Right lobe of liver (tissue), 6 donors: ENCODE data around the gene CLMN. TPM values are rescaled to one million over a fixed set of nuclear protein-coding genes. Genes with fewer than 3 reads are reported as not detected.

Experiments used
- ATAC-seq, 4 donors: fragments of 200-7000 bp; cut with Tn5 transposase; one replicate each; pipeline ENCODE4 v1.9.1; 2020; ENCODE audit warnings: mild to moderate bottlenecking in 4 of 4, moderate library complexity in 4 of 4
- DNase-seq, 3 donors: peaks; one replicate each; pipeline ENCODE4 v3.0.0-alpha.2; 2020
- H3K27ac ChIP-seq, 3 donors: fragments of 200-600 bp; one replicate each; pipeline ENCODE4 v1.8.0; 2022
- H3K27me3 ChIP-seq, 2 donors: fragments of 200-600 bp; one replicate each; pipeline ENCODE4 v1.8.0; 2022
- H3K36me3 ChIP-seq, 4 donors: fragments of 200-600 bp; sonication (generic) in 1 of 4; one replicate each; pipeline versions ENCODE4 v1.5.1 to v1.8.0; 2017 to 2022; ENCODE audit warnings: control low read depth in 1 of 4
- H3K4me1 ChIP-seq, 4 donors: fragments of 200-600 bp; sonication (generic) in 1 of 4; one replicate each; pipeline versions ENCODE4 v1.5.1 to v1.8.0; 2017 to 2022; ENCODE audit warnings: control low read depth in 1 of 4
- H3K4me3 ChIP-seq, 3 donors: fragments of 200-600 bp; one replicate each; pipeline ENCODE4 v1.8.0; 2022
- H3K9me3 ChIP-seq, 4 donors: fragments of 200-600 bp; sonication (generic) in 1 of 4; one replicate each; pipeline versions ENCODE4 v1.5.1 to v1.8.0; 2017 to 2022; ENCODE audit warnings: control low read depth in 1 of 4
- POLR2A ChIP-seq: fragments of 450-650 bp; IDR thresholded peaks from one replicate; pipeline ENCODE4 v1.6.1; 2017; ENCODE audit warnings: antibody characterized with exemption, mild to moderate bottlenecking
- WGBS: methylation state at CpG from one replicate; pipeline ENCODE4 v1.1.6; 2018; ENCODE audit warnings: low coverage, low lambda C conversion rate; ENCODE audit not compliant: insufficient coverage; ENCODE audit errors: missing lambda C conversion rate; 5-methylcytosine and 5-hydroxymethylcytosine counted together
- intact Hi-C, 2 donors: fragments of 100-400 bp; cut with DNase I; formaldehyde crosslinking; loops; one replicate each; pipeline versions ENCODE4 v1.11.2 to v1.14.1; 2022
- long read RNA-seq: library from polyadenylated mRNA; unstranded; transcript quantifications from one replicate; pipeline ENCODE4 v2.0.0, GENCODE V29; 2019
- total RNA-seq, 6 experiments: library from RNA; depleted of rRNA in 2 of 6; stranded (reverse); fragments of >200 nt in 2 of 6; fragmentation: NEBNext Ultra II Directional in 3 of 6; extraction: Animal tissue kit (Norgen Biotek cat#: 25700) in 3 of 6; gene quantifications; one replicate each; pipeline versions ENCODE4 v1.1.0 to v1.2.4, GENCODE V29; 2016 to 2023
- TF ChIP-seq, protein P1 (sequence below), 4 donors: fragments of 200-600 bp in 3 of 4; fragments of 450-650 bp in 1 of 4; IDR thresholded peaks; one replicate each; pipeline versions ENCODE4 v1.5.1 to v1.8.0; 2016 to 2022; ENCODE audit warnings: antibody characterized with exemption in 4 of 4, mild to moderate bottlenecking in 2 of 4
- donor health status: DM: no; HTN: yes; CAD: no.
- donor health status: DM: no; HTN: no; CAD: no.
- donor health status: DM: no; HTN: no; CAD: no.
- donor health status: DM: no; HTN: yes; CAD: no.
- donor health status: DM: no; HTN: yes; CAD: no.

Gene CLMN, protein sequence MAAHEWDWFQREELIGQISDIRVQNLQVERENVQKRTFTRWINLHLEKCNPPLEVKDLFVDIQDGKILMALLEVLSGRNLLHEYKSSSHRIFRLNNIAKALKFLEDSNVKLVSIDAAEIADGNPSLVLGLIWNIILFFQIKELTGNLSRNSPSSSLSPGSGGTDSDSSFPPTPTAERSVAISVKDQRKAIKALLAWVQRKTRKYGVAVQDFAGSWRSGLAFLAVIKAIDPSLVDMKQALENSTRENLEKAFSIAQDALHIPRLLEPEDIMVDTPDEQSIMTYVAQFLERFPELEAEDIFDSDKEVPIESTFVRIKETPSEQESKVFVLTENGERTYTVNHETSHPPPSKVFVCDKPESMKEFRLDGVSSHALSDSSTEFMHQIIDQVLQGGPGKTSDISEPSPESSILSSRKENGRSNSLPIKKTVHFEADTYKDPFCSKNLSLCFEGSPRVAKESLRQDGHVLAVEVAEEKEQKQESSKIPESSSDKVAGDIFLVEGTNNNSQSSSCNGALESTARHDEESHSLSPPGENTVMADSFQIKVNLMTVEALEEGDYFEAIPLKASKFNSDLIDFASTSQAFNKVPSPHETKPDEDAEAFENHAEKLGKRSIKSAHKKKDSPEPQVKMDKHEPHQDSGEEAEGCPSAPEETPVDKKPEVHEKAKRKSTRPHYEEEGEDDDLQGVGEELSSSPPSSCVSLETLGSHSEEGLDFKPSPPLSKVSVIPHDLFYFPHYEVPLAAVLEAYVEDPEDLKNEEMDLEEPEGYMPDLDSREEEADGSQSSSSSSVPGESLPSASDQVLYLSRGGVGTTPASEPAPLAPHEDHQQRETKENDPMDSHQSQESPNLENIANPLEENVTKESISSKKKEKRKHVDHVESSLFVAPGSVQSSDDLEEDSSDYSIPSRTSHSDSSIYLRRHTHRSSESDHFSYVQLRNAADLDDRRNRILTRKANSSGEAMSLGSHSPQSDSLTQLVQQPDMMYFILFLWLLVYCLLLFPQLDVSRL
- total RNA-seq, result 10 to 100 TPM; 18.4 to 91.8 (median 47.8) TPM
- long read RNA-seq, full-length matches to known transcripts, result 1 of 13 reads
- long read RNA-seq, partial matches to known transcripts, result 8 of 13 reads
- long read RNA-seq, other reads (novel, unspliced or antisense), result 4 of 13 reads

DNA sequence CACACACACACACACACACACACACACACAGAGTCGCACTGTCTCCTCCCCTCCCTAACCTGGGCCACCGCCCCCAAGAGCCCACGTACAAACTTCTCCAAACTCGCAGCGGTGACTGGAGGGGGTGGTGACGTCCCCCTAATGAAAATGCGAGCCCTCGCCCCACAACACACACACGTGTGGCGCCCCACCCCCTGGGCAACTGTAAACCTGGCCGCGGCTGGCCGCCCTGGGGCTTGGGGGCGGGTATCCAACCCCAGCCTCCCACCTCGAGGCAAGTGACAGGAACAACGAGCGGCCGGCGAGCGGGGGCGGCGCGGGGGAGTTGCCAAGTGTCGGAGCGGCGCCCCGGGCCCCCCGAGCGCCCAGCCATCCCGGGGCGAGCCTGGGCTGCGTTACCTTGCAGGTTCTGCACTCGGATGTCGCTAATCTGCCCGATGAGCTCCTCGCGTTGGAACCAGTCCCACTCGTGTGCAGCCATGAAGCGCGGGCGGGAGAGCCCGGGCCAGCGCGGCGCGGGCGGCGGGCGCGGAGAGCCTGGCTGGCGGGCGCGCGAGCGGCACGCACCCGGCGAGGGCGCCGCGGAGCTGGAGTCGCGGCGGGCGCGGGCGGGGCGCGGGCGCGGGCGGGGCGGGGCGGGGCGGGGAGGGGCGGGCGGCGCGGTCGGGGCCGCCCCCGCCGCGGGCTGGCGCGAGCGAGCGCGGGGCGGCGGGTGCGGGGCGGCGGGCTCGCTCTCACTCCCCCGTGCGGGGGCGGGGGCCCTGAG lies at the start of gene CLMN:
Gene CLMN (minus strand): TSS at position 597 of the 766 bp plus-strand sequence. CDS start 116 bp downstream, at position 481.
- Histone ChIP-seq H3K36me3 (no peaks in the 10 kb centered on the region), H3K9me3 (no peaks in the 10 kb centered on the region), H3K4me1 (peaks cover 0 to 35% (median 15%) of the 10 kb centered on the region in 4 donors), H3K27me3 (no peaks in the 10 kb centered on the region), H3K27ac (peak within 1 kb of the TSS; percentile 75 to 97 (median 97)), H3K4me3 (peak within 1 kb of the TSS; percentile 81 to 98 (median 97))
- DNase-seq (peak; percentile 49 to 77 (median 68)), ATAC-seq (peak; percentile 38 to 45 (median 42))
- intact Hi-C loops, result no loop called here
- TF ChIP-seq POLR2A, result peak; percentile 56
- TF ChIP-seq, protein P1, sequence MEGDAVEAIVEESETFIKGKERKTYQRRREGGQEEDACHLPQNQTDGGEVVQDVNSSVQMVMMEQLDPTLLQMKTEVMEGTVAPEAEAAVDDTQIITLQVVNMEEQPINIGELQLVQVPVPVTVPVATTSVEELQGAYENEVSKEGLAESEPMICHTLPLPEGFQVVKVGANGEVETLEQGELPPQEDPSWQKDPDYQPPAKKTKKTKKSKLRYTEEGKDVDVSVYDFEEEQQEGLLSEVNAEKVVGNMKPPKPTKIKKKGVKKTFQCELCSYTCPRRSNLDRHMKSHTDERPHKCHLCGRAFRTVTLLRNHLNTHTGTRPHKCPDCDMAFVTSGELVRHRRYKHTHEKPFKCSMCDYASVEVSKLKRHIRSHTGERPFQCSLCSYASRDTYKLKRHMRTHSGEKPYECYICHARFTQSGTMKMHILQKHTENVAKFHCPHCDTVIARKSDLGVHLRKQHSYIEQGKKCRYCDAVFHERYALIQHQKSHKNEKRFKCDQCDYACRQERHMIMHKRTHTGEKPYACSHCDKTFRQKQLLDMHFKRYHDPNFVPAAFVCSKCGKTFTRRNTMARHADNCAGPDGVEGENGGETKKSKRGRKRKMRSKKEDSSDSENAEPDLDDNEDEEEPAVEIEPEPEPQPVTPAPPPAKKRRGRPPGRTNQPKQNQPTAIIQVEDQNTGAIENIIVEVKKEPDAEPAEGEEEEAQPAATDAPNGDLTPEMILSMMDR (IDR thresholded peaks at IDR 0.05), result no peak
- 0% methylated on average over 7 of the region's 98 CpGs for WGBS

DNA sequence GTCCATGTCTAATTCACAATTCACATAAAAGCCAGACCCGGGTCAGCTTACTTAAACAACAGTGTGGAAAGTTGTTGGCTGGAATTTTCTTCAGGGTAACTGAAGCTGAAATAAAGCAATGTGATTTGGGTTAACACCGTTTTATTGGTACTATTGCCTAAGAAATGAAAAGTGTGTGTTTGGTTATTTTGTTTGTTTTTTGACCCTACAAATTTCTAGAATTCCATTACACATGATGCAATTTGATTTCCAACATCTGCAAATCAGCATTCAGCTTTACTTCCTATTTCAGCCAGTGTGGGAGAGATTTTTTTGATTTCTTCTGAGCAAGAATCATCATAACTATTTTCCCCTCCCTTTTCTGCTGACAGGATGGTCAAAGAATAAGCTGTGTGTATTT lies 45.7 kb upstream of the CLMN start:
- no peak for DNase-seq
- intact Hi-C loops, result no loop called here
- no peaks in the 10 kb centered on the region for H3K36me3 ChIP-seq
- TF ChIP-seq, protein P1 (IDR thresholded peaks at IDR 0.05), result no peak
- no peaks in the 10 kb centered on the region for H3K9me3 ChIP-seq
- peak in 2 of 4 donors; percentile 1 to 46 for ATAC-seq
- WGBS, result 27% methylated on average over 2 of the region's 2 CpGs
- no peak overlapping the region for H3K4me3 ChIP-seq
- H3K27ac ChIP-seq, result peak overlapping the region in 2 of 3 donors; percentile 42 to 88
- peaks cover 0 to 17% (median 5%) of the 10 kb centered on the region in 4 donors for H3K4me1 ChIP-seq
- no peaks in the 10 kb centered on the region for H3K27me3 ChIP-seq

DNA sequence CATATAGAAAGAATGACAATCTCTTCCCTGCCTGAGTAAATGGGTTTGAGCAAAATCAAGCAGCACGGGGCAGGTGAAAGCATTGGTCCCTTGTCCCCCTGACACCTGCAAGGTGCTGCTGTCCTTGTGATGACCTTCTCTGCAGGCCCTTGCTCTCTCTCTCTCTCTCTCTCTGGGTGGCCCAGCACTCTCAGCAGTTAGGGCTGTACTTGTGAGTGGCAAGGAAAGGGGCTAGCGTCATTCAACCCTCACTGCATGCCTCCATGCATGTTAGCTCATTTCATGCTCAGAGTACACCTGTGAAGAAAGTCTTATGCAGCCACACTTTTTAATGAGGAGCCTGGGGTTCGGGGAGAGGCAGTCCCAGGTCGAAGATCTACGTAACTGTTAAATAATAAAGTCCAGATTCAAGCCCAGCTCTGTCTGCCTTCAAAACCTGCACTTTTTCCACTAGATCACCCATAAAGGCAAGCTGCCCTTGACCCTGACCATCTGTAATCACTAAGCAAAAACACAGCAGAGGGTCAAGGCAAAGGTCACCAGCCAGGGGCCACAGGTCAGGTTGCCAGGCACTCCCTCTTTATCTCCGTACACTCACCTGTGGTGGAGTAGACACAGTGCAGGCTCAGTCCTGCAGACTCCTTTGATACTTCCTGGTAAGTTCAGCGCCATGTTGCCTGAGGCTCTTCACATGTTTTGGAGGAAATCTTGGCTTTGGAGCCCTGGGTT lies 44.9 kb upstream of the CLMN start:
- DNase-seq (peak; percentile 46 to 83 (median 70)), ATAC-seq (peak; percentile 70 to 85 (median 84))
- intact Hi-C loops, result no loop called here
- Histone ChIP-seq H3K27ac (peak overlapping the region in 2 of 3 donors; percentile 42 to 88), H3K4me3 (no peak overlapping the region), H3K9me3 (no peaks in the 10 kb centered on the region), H3K36me3 (no peaks in the 10 kb centered on the region), H3K4me1 (peaks cover 0 to 24% (median 6%) of the 10 kb centered on the region in 4 donors), H3K27me3 (no peaks in the 10 kb centered on the region)
- no peak for TF ChIP-seq POLR2A
- TF ChIP-seq, protein P1 (IDR thresholded peaks at IDR 0.05), result peak in 1 of 4 donors; percentile 8
- WGBS, result 47% methylated on average over 6 of the region's 7 CpGs
